GM12878 (cell line): ENCODE results near the gene LMNTD2.

Experiments
- CTCF ChIP-seq, 3 experiments: IDR thresholded peaks in 2 of 3; conservative IDR thresholded peaks in 1 of 3; 2 replicates each; pipeline ENCODE4 v1.5.1; 2011; ENCODE audit warnings: low read depth in 3 of 3, low read length in 3 of 3, mild to moderate bottlenecking in 3 of 3, control low read depth in 2 of 3, moderate library complexity in 2 of 3, inconsistent platforms in 1 of 3, mixed read lengths in 1 of 3; ENCODE audit not compliant: control insufficient read depth in 2 of 3, insufficient read depth in 1 of 3; ENCODE audit errors: extremely low read depth in 1 of 3
- ETV6 ChIP-seq, 2 experiments: fragments of 450-650 bp in 1 of 2; IDR thresholded peaks in 1 of 2; conservative IDR thresholded peaks in 1 of 2; 2 replicates each; pipeline ENCODE4 v1.6.1; 2014; ENCODE audit warnings: antibody characterized with exemption in 1 of 2, borderline replicate concordance in 1 of 2, low read depth in 1 of 2, mild to moderate bottlenecking in 1 of 2, moderate library complexity in 1 of 2
- EZH2 ChIP-seq: IDR thresholded peaks from 2 replicates; pipeline ENCODE4 v1.6.1; 2012; ENCODE audit warnings: low read depth, mild to moderate bottlenecking, control low read depth, inconsistent platforms, low read length, borderline replicate concordance; ENCODE audit not compliant: control insufficient read depth
- FOXM1 ChIP-seq: IDR thresholded peaks from 2 replicates; pipeline ENCODE4 v1.6.1; 2012; ENCODE audit warnings: low read depth, mild to moderate bottlenecking, inconsistent platforms, low read length, moderate library complexity
- MLLT1 ChIP-seq: fragments of 450-650 bp; IDR thresholded peaks from 2 replicates; pipeline ENCODE4 v1.6.1; 2016; ENCODE audit warnings: mild to moderate bottlenecking
- NR2C2 ChIP-seq: IDR thresholded peaks from 2 replicates; pipeline ENCODE4 v1.6.1; 2011; ENCODE audit warnings: borderline replicate concordance, low read depth; ENCODE audit not compliant: control insufficient read depth, insufficient read length
- PAX8 ChIP-seq: fragments of 450-650 bp; IDR thresholded peaks from 2 replicates; pipeline ENCODE4 v1.6.1; 2017; ENCODE audit warnings: mild to moderate bottlenecking, moderate library complexity
- POLR2A ChIP-seq: IDR thresholded peaks from 2 replicates; pipeline ENCODE4 v1.6.1; 2011; ENCODE audit warnings: low read depth, mild to moderate bottlenecking, low read length
- REST ChIP-seq: IDR thresholded peaks from 2 replicates; pipeline ENCODE4 v1.6.1; 2012; ENCODE audit warnings: mild to moderate bottlenecking, low read depth, low read length
- SMC3 ChIP-seq: IDR thresholded peaks from 2 replicates; pipeline ENCODE4 v1.6.1; 2011; ENCODE audit warnings: low read length, improper control_type of control experiment, borderline replicate concordance

- TF ChIP-seq SMC3: no peak
- no peak for TF ChIP-seq CTCF (IDR thresholded peaks at IDR 0.05 in 2 of 3, conservative IDR thresholded peaks at IDR 0.05 in 1 of 3; ENCODE audit: control insufficient read depth in 2 of 3, extremely low read depth in 1 of 3, insufficient read depth in 1 of 3, low read depth in 3 of 3, low read length in 3 of 3)
- TF ChIP-seq NR2C2: no peak
- no peak for TF ChIP-seq ETV6 (conservative IDR thresholded peaks at IDR 0.05 in 1 of 2, IDR thresholded peaks at IDR 0.05 in 1 of 2; ENCODE audit: borderline replicate concordance in 1 of 2, low read depth in 1 of 2)
- TF ChIP-seq MLLT1: no peak
- TF ChIP-seq EZH2: no peak
- TF ChIP-seq PAX8: no peak
- no peak for TF ChIP-seq FOXM1
- TF ChIP-seq REST: no peak
- no peak for TF ChIP-seq POLR2A
These were observed 7.2 kb downstream of the LMNTD2 start for GRCh38 chr11:553083-553987.
